Measurements from ENCODE around the gene GNAZ. TPM values are rescaled to one million over a fixed set of nuclear protein-coding genes. Genes with fewer than 3 reads are reported as not detected.

Gene GNAZ
- total RNA-seq, 1 experiment from 2014 or later = 5.0 TPM

GRCh38 chr22:23127055-23127756 is 56.9 kb downstream of the GNAZ start:
- Histone ChIP-seq H4K91ac (ENCODE audit: insufficient read length, low read depth, low read length) (no peak overlapping the region), H4K8ac (replicated peaks; ENCODE audit: insufficient read length, low read depth, low read length) (no peak overlapping the region), H3T11ph (ENCODE audit: low read length) (no peak overlapping the region), H2BK12ac (ENCODE audit: insufficient read length, low read depth, low read length) (no peak overlapping the region), H3K79me2 (ENCODE audit: insufficient read depth, low read length) (no peaks in the 10 kb centered on the region), H3K27me3 (ENCODE audit: insufficient read depth, low read length) (no peaks in the 10 kb centered on the region; the same call in 1 of the 2 replicates), H2AK5ac (ENCODE audit: insufficient read length, low read length) (no peak overlapping the region), H4K5ac (ENCODE audit: insufficient read length, low read depth, low read length) (no peak overlapping the region), H4K20me1 (ENCODE audit: control insufficient read depth, insufficient read depth, insufficient read length) (peaks cover 2% of the 10 kb centered on the region), H3K18ac (ENCODE audit: insufficient read length, low read depth, low read length) (no peak overlapping the region), H2AFZ (ENCODE audit: low read length) (no peak overlapping the region), H3K79me1 (ENCODE audit: insufficient read depth, low read depth, low read length, poor library complexity, severe bottlenecking) (no peaks in the 10 kb centered on the region), H3K4me1 (ENCODE audit: insufficient read depth, low read length) (no peaks in the 10 kb centered on the region), H3K4ac (ENCODE audit: low read depth, low read length) (no peak overlapping the region), H3K27ac (ENCODE audit: insufficient read length, low read depth, low read length) (no peak overlapping the region), H3K56ac (ENCODE audit: insufficient read length, low read depth, low read length) (no peak overlapping the region), H3K9me3 (ENCODE audit: control insufficient read depth, low read depth, low read length) (no peaks in the 10 kb centered on the region), H2BK20ac (ENCODE audit: low read depth, low read length, poor library complexity, severe bottlenecking) (no peak overlapping the region), H3K23me2 (ENCODE audit: insufficient read length, low read depth, low read length, poor library complexity, severe bottlenecking) (no peaks in the 10 kb centered on the region), H3K23ac (ENCODE audit: insufficient read length, low read depth, low read length) (no peak overlapping the region), H2BK5ac (ENCODE audit: insufficient read length, low read length) (no peak overlapping the region), H3K14ac (ENCODE audit: insufficient read depth, low read length) (no peak overlapping the region), H3K4me2 (ENCODE audit: insufficient read depth, insufficient read length, low read length) (no peak overlapping the region), H3K9ac (ENCODE audit: extremely low read depth, insufficient read length, low read length) (no peak overlapping the region), H2BK15ac (ENCODE audit: low read depth, low read length) (no peak overlapping the region), H2BK120ac (ENCODE audit: low read depth, low read length, poor library complexity, severe bottlenecking) (no peak overlapping the region)
- DNase-seq = no peak
- H3K27me3 Mint-ChIP-seq (ENCODE audit: low read depth) = peaks cover 82% of the 10 kb centered on the region
- no peak overlapping the region for H3K4me3 Mint-ChIP-seq
- TF ChIP-seq CTCF (conservative IDR thresholded peaks at IDR 0.05) = no peak
- no CpG with 5 or more reads among the region's 7 CpGs for WGBS (ENCODE audit: extremely low coverage, insufficient read length, low lambda C conversion rate)
- H3K9me3 Mint-ChIP-seq = no peaks in the 10 kb centered on the region
- peaks cover 0 to 6% (median 0%) of the 10 kb centered on the region in 3 experiments; a peak in 3 of 7 replicates for H3K36me3 Mint-ChIP-seq (ENCODE audit: insufficient read depth in 1 of 3, low read depth in 3 of 3)
- H3K4me1 Mint-ChIP-seq = peaks cover 5 to 6% of the 10 kb centered on the region in 2 experiments; a peak in 3 of 4 replicates
- no peak overlapping the region for H3K27ac Mint-ChIP-seq
